ENCODE measurements around the gene FNIP2.
"Not testable (repeated sequence)": the region's sequence is repeated elsewhere in the genome, so short reads cannot be mapped to it uniquely, and the experiment has no call there.

The FNIP2 gene

DNA sequence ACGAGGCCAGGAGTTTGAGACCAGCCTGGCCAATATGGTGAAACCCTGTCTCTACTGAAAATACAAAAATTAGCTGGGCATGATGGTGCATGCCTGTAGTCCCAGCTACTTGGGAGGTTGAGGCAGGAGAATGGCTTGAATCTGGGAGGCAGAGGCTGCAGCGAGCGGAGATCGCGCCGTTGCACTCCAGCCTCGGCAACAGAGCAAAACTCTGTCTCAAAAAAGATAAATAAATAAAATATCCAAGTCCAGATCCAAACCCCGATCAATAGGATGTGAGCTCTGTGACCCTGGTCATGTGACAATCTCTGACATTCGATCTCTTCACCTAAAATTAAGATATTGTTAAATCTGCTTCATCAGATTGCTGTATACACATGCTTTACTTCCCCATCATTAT, 187.5 kb downstream of the FNIP2 start:
- DNase-seq (ENCODE audit: low read depth, low spot score) = not testable (repeated sequence)

DNA sequence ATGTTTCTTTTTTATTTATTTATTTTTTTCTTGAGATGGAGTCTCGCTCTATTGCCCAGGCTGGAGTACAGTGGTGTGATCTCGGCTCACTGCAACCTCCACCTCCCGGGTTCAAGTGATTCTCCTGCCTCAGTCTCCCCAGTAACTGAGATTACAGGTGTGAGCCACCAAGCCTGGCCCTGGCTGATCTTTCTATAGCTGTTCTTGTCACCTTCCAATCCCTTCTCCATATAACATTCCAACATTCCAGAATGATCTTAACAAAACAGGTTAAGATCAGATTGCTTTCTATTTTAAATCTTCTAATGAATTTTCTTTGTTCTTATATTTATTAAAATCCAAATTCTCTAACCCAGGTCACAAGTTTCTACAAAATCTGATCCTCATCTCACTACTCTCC, 188.1 kb downstream of the FNIP2 start:
- DNase-seq (ENCODE audit: low read depth, low spot score) = not testable (repeated sequence)
